ENCODE measurements around the gene IQCF6.
"Not testable (repeated sequence)": the region's sequence is repeated elsewhere in the genome, so short reads cannot be mapped to it uniquely, and the experiment has no call there.

Gene IQCF6

GRCh38 chr3:51779137-51779536 lies at the start of gene IQCF6:
IQCF6 (minus strand) TSS chr3:51779237; CDS start chr3:51779224, 13 bp downstream.
- DNase-seq (ENCODE audit: low spot score): no peak

GRCh38 chr3:51828297-51828696 lies 49.3 kb upstream of the IQCF6 start:
- DNase-seq (ENCODE audit: low spot score): no peak

- DNase-seq (ENCODE audit: low spot score): no peak
Observed at GRCh38 chr3:51819709-51820406, 40.8 kb upstream of the IQCF6 start.

- no peak for DNase-seq (ENCODE audit: low spot score)
Observed at GRCh38 chr3:51819151-51819550, 40.1 kb upstream of the IQCF6 start.

GRCh38 chr3:51817375-51817774 lies 38.3 kb upstream of the IQCF6 start:
- DNase-seq (ENCODE audit: low spot score): no peak

GRCh38 chr3:51816723-51817122 lies 37.7 kb upstream of the IQCF6 start:
- no peak for DNase-seq (ENCODE audit: low spot score)

- no peak for DNase-seq (ENCODE audit: low spot score)
Observed at GRCh38 chr3:51815614-51816013, 36.6 kb upstream of the IQCF6 start.

GRCh38 chr3:51814034-51814433 lies 35.0 kb upstream of the IQCF6 start:
- no peak for DNase-seq (ENCODE audit: low spot score)

- DNase-seq (ENCODE audit: low spot score): no peak
Observed at GRCh38 chr3:51813539-51813938, 34.5 kb upstream of the IQCF6 start.

GRCh38 chr3:51808934-51809333 lies 29.9 kb upstream of the IQCF6 start:
- DNase-seq (ENCODE audit: low spot score): no peak

GRCh38 chr3:51802106-51802703 lies 23.2 kb upstream of the IQCF6 start:
- no peak for DNase-seq (ENCODE audit: low spot score)

- no peak for DNase-seq (ENCODE audit: low spot score)
Observed at GRCh38 chr3:51800750-51801125, 21.7 kb upstream of the IQCF6 start.

- DNase-seq (ENCODE audit: low spot score): peak; percentile 65
Observed at GRCh38 chr3:51799879-51800749, 21.1 kb upstream of the IQCF6 start.

GRCh38 chr3:51798411-51798963 lies 19.4 kb upstream of the IQCF6 start:
- DNase-seq (ENCODE audit: low spot score): no peak

GRCh38 chr3:51796854-51797253 lies 17.8 kb upstream of the IQCF6 start:
- DNase-seq (ENCODE audit: low spot score): no peak

- DNase-seq (ENCODE audit: low spot score): no peak
Observed at GRCh38 chr3:51794206-51794605, 15.2 kb upstream of the IQCF6 start.

- no peak for DNase-seq (ENCODE audit: low spot score)
Observed at GRCh38 chr3:51792206-51792605, 13.2 kb upstream of the IQCF6 start.

GRCh38 chr3:51789437-51789836 lies 10.4 kb upstream of the IQCF6 start:
- DNase-seq (ENCODE audit: low spot score): no peak

- DNase-seq (ENCODE audit: low spot score): not testable (repeated sequence)
Observed at GRCh38 chr3:51787576-51787975, 8.5 kb upstream of the IQCF6 start.

- no peak for DNase-seq (ENCODE audit: low spot score)
Observed at GRCh38 chr3:51786267-51786666, 7.2 kb upstream of the IQCF6 start.

GRCh38 chr3:51778554-51778953 lies 483 bp downstream of the IQCF6 start:
- DNase-seq (ENCODE audit: low spot score): no peak

- no peak for DNase-seq (ENCODE audit: low spot score)
Observed at GRCh38 chr3:51777985-51778384, 1.1 kb downstream of the IQCF6 start.
